GM18951 (cell line): ENCODE measurements around the gene XPO6.
A peak's percentile ranks its signal among the peaks of the same experiment; 100 is the strongest.

Experiments used
- POLR2A ChIP-seq: IDR thresholded peaks from 4 replicates; pipeline ENCODE4 v1.6.1; 2011; ENCODE audit warnings: mild to moderate bottlenecking; ENCODE audit not compliant: insufficient read length, insufficient read depth; ENCODE audit errors: extremely low read depth
- in situ Hi-C: fragments of 300-500 bp; cut with MboI; formaldehyde crosslinking; loops from one replicate; pipeline ENCODE4 v1.12.0; 2022; ENCODE audit warnings: low sequenced_read_pairs, mixed read lengths, inconsistent platforms; ENCODE audit not compliant: unreplicated experiment

Gene XPO6

DNA sequence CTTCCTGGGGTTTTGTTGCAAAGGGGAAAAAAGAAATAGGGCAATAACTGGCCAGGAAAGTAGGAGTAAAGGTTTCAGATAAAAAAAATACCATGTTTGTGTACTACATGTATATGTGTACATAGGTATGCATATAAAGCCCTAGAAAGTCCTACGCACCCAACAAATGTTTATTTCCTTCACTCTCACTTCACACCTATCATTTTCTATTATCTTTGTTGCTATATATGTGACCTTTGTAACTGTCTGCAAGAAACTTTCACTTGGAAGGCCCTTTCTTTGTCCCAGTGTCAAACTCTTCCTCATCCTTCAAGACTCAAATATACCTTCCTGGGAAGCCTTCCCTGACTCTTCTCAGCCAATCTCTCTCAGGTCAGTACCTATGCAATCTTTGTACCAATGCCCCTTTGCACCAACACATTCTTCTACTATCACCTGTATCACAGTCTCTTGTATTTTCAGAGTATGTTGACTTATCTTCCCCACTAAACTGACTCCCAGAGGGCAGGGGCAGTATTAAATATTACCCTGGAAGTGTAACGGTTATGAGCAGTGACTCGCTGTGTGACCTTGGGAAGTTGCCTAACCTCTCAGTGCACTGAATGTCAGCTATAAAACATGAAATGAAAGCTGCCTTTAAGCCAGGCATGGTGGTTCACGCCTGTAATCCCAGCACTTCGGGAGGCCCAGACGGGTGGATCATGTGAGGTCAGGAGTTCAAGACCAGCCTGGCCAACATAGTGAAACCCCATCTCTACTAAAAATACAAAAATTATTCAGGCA, 6.5 kb downstream of the XPO6 start:
- no peak for TF ChIP-seq POLR2A
- in situ Hi-C loops, result no loop called here

DNA sequence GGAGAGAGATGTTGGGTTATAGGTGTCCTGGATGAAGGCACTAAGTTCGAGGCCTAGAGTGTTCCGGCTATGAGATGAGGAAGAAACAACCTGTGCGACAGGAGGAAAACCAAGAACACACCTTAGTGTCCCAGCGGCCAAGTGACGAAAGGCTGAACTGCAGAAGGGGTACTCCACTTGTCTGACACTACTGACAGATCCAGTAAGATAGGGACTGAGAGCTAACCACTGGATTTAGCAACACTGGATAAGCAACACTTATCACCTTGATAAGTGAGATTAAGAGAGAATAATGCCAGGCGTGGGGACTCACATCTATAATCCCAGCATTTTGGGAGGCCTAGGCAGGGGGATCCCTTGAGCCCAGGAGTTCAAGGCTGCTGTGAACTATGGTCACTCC, 7.1 kb downstream of the XPO6 start:
- no peak for TF ChIP-seq POLR2A

DNA sequence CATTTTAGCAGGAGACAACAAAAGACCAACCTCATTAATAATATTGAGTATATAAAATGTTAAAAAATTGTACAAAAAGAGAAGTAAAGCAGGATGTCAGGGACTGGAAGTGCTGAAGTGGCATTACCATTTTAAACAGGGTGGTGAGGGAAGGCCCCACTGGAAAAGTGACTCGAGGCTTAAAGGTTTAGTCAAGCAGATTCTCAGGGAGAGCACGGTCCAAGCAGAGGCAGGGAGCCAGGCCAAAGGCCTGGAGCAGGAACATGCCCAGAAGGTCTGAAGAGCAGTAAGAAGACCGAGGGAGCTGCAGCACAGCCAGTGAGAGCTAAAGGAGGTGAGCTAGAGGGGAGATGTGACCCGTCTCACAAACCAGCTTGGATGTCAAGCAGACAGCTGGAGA, 7.6 kb downstream of the XPO6 start:
- in situ Hi-C loops, result no loop called here
- no peak for TF ChIP-seq POLR2A

More for the DNA sequence above, 7.1 kb downstream of the XPO6 start:
- in situ Hi-C loops, result no loop called here

DNA sequence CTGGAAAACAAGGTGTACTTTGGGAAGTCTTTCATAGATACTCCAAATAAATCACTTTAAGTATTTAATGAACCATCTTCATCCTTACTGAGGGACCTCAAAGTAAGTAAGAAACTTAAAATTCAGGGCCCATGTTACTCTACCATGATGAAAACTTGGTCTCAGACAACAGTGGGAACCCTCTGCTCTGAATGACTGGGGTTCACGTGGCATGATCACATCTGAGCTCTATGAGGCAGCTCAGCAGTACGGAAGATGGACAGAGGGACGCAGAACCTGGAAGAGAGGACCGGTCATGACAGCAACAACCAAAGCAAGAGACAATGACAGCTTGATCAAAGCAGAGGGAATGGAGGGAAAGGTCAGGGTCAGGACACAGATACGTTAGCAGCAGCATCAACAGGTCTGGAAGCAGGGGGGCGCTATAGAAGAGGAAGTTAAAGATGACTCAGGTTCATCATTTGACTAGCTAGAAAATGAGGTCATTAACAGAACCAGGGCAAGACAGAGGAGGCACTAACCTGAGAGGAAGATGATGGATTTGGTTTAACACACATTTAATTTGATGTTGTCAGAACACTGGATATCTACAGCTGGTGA, 9.5 kb downstream of the XPO6 start:
- no peak for TF ChIP-seq POLR2A
- in situ Hi-C loops, result no loop called here

DNA sequence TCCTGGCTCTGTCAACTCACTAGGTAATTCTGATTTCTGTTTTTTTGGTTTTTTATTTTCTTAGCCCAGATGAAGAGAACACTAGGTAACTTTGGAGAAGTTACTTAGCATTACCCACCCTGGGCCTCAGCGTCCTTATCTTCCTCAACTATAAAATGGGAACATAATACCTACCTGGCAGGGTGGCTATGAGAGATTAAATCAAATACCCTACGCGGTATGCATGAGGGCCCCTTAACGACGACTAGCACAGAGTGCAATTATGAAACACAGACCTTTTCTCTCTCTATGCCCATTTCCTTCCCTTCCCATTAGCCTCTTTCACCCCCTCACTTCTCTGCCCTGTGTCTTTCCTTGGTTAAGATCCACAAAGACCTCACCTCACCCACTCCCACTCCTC, 11.1 kb downstream of the XPO6 start:
- in situ Hi-C loops, result no loop called here

DNA sequence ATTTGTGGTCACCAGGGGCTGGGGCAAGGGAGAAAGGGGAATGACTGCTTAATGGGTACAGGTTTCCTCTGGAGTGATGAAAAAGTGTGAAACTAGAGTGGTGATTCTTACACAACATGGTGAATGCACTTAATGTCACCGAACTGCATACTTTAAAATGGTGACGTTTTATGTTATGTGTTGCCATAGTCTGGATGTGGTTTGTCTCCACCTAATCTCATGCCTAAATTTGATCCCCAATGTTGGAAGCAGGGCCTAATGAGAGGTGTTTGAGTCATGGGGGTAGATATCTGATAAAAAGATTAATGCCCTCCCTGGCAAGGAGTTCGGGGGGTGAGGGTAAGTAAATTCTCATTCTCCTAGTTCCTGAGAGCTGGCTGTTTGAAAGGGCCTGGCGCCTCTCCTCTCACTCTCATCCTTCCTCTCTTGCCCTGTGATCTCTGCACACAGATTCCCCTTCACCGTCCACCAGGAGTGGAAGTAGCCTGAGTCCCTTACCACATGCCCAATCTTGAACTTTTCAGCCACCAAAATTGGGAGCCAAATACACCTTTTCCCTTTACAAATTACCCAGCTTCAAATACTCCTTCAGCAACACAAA, 15.3 kb downstream of the XPO6 start:
- in situ Hi-C loops, result no loop called here
- no peak for TF ChIP-seq POLR2A

More for the DNA sequence above, 11.1 kb downstream of the XPO6 start:
- no peak for TF ChIP-seq POLR2A

DNA sequence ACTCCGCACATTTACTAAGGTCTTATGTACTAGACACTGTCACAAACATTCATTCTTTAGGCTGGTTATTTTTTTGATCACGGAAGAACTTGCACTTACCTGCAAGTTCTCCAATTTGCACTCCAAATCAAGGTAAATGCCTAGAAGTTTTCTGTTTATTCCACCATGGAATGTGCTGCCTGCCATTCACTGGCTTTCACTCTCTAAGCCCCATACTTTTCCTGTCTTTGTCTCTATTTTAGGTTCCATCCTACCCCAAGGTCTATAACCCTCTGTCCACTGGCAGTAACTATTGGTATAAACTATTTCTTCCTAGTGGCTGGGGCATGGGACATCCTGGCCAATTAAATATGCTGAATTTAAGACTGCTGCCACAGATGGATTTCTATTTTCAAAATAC, 15.9 kb downstream of the XPO6 start:
- TF ChIP-seq POLR2A, result no peak
- in situ Hi-C loops, result no loop called here

DNA sequence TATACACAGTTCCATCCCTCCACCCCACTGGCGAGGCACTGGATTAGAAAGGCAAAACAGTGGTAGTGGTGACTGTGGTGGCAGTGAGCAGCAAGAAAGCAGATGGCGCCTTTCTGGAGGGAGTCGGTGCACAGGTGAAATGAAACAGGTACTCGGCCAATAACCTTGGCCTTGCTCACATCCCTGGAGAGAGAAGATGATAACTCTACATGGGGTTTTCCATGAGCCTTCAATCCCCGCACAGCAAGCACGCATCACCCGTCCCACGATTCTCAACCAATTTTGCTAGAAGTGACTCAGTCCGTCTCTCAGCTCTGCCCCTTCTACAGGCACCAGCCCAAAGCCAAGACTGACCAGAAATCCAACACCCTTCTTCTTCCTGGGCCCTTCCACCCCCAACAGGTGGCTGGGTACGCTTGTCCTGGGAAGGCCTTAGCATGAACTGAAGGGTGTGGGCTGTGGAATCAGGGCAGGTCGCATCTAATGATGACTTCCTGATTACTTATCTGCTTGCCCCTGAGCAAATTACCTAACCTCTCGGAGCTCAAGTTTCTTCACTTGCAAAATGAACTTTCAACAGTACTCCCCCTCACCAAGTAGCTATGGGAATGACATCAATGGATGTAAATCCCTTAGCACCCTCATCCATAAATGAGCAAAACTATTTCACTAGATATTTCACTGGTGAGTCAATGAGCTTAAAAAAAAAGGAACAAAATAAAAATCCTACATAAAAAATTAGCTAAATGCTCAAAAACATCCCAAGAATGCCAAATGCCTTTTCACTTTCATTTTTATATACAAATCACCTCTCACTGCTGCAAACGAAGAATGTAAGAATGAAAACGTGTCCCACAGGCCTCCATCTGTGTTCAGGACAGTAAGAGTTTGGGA, 18.0 kb downstream of the XPO6 start:
- in situ Hi-C loops, result no loop called here
- no peak for TF ChIP-seq POLR2A

DNA sequence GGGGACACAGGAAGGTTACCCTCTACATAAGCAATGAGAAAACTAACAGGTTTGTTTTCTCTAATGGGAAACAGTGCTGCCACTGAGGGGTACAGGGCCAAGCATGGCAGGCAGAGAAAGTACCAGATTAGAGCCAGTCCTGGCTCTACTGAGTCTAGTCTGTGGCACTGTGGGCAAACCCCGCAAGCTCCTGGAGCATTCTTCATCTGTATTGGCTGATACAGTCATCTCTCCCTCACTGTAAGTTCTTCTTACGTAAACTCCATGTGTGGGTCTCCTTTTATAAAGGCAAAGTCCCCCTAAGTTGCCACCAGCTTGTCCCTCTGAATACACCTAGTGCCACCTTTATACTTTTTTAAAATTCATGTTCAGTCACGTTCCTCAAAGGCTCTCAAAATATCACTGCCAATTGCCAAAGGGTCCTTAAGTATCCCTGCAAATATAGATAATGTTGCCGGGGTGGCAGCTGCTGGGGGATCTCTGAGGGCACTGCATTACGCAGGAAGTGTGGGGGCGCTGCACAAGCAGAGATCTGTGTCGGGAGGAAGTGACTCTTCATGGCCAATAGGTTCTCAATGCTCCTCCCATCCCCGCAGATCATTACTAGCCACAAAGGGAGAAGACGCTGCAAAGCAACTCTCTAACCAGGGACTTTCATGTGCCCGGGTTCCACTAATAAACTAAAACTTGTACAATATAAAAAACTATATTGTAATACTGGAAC, 18.8 kb downstream of the XPO6 start:
- TF ChIP-seq POLR2A, result peak; percentile 31
- in situ Hi-C loops, result no loop called here

DNA sequence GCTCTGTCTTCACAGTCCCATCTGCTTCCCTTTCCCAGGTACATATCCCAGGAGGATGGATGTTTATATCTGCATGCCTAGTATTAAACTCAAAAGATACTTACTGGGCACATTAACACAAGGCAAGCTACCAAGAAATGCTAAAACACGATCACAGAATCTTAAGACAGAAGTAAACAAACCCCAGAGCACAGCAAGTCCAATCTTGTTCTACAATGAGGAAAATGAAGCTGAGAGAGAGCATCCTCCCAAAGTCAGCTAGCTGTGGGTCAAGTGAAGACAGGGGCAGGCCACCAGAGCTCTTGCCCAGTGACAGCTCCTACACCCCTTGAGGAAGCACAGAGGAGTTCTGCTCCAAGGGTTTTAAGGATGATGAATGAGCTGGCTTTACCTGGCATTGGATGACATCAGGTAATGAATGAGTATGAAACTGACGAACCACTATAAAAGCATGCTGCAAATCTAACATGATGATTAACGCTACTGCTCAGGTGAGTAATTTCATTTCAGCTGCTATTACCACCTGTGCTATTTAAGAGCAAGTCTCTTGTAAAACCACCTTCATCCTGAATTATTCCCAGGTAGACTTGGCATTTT, 20.3 kb downstream of the XPO6 start:
- TF ChIP-seq POLR2A, result no peak
- in situ Hi-C loops, result no loop called here

DNA sequence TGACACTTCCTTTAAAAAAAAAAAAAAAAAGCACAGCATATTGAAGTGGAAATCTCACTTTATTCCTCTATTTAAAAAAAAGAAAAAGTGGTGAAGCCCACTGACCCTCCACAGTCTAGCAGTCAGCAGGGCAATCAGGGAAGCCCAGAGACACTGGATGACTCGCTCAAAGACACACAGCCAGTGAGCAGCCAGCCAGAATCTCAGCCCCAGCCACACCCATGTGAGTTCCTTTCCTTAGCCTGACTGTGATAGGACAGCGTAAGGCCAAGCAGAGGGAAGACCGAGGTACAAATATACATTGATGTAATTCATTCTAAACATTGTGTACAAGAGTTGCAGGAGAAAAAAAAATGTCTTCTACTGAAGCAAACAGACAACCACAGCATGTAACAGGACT, 22.5 kb downstream of the XPO6 start:
- in situ Hi-C loops, result no loop called here
- no peak for TF ChIP-seq POLR2A
